ENCODE measurements around the gene MTPN.

- TF ChIP-seq CTCF (IDR thresholded peaks at IDR 0.05; ENCODE audit: insufficient read depth, low read depth, low read length) (no peak), EZH2 (IDR thresholded peaks at IDR 0.05; ENCODE audit: insufficient read depth, low read length) (no peak)
Observed at GRCh38 chr7:135991906-135992305, 14.7 kb upstream of the MTPN start.
